ENCODE data around the gene ONECUT3.
"Not testable (repeated sequence)": the region's sequence is repeated elsewhere in the genome, so short reads cannot be mapped to it uniquely, and the experiment has no call there.

GRCh38 chr19:1797313-1797712, 44.0 kb downstream of the ONECUT3 start:
- TF ChIP-seq POLR2A (IDR thresholded peaks at IDR 0.05; ENCODE audit: low read length); GATA1 (IDR thresholded peaks at IDR 0.05; ENCODE audit: low read depth, low read length): not testable (repeated sequence)
